NOMO-1 treated with DMSO at 0.1 percent for 48 hours (cell line): ENCODE data around the gene PHLDB3.
"Not testable (repeated sequence)": the region's sequence is repeated elsewhere in the genome, so short reads cannot be mapped to it uniquely, and the experiment has no call there.

Experiments
- DNase-seq: peaks from one replicate; lab custom pipeline; 2025; ENCODE audit not compliant: unreplicated experiment; lab: John Stamatoyannopoulos, UW

The PHLDB3 gene

GRCh38 chr19:43446746-43447489, 57.6 kb downstream of the PHLDB3 start:
- peak; percentile 68 for DNase-seq

- DNase-seq, result no peak
Measured at GRCh38 chr19:43445426-43445825, 59.1 kb downstream of the PHLDB3 start.

- peak; percentile 49 for DNase-seq
Measured at GRCh38 chr19:43444531-43445287, 59.8 kb downstream of the PHLDB3 start.

- not testable (repeated sequence) for DNase-seq
Measured at GRCh38 chr19:43444091-43444490, 60.5 kb downstream of the PHLDB3 start.

- peak; percentile 32 for DNase-seq
Measured at GRCh38 chr19:43441716-43442115, 62.8 kb downstream of the PHLDB3 start.

GRCh38 chr19:43439709-43440063, 64.9 kb downstream of the PHLDB3 start:
- DNase-seq, result no peak

GRCh38 chr19:43439032-43439708, 65.4 kb downstream of the PHLDB3 start:
- DNase-seq, result peak; percentile 77

- DNase-seq, result no peak
Measured at GRCh38 chr19:43438291-43439031, 66.1 kb downstream of the PHLDB3 start.

GRCh38 chr19:43437712-43438111, 66.8 kb downstream of the PHLDB3 start:
- DNase-seq, result no peak

GRCh38 chr19:43437284-43437683, 67.3 kb downstream of the PHLDB3 start:
- DNase-seq, result not testable (repeated sequence)

- no peak for DNase-seq
Measured at GRCh38 chr19:43435775-43436174, 68.8 kb downstream of the PHLDB3 start.

- no peak for DNase-seq
Measured at GRCh38 chr19:43433689-43434088, 70.9 kb downstream of the PHLDB3 start.

GRCh38 chr19:43433358-43433673, 71.2 kb downstream of the PHLDB3 start:
- no peak for DNase-seq

GRCh38 chr19:43430976-43431375, 73.6 kb downstream of the PHLDB3 start:
- DNase-seq, result no peak

- DNase-seq, result no peak
Measured at GRCh38 chr19:43430142-43430710, 74.3 kb downstream of the PHLDB3 start.

GRCh38 chr19:43429395-43429794, 75.2 kb downstream of the PHLDB3 start:
- DNase-seq, result no peak

GRCh38 chr19:43425567-43426392, 78.8 kb downstream of the PHLDB3 start:
- DNase-seq, result peak; percentile 66
